SU-DHL-6 (cell line): ENCODE results near the gene SLC39A11.

Experiments used
- EZH2phosphoT487 ChIP-seq: fragments of 200-600 bp; sonication (generic), shearing (Covaris generic); conservative IDR thresholded peaks from 2 replicates; pipeline ENCODE4 v1.6.1; 2018; ENCODE audit warnings: mild to moderate bottlenecking, antibody characterized with exemption, low read length, moderate library complexity, mixed read lengths
- TF ChIP-seq, protein P1 (sequence below): fragments of 200-600 bp; sonication (generic); IDR thresholded peaks from one replicate; pipeline ENCODE4 v1.5.1; 2017; ENCODE audit warnings: antibody characterized with exemption, mild to moderate bottlenecking, low read length, moderate library complexity; ENCODE audit not compliant: insufficient read depth, poor library complexity, severe bottlenecking

- TF ChIP-seq, protein P1, sequence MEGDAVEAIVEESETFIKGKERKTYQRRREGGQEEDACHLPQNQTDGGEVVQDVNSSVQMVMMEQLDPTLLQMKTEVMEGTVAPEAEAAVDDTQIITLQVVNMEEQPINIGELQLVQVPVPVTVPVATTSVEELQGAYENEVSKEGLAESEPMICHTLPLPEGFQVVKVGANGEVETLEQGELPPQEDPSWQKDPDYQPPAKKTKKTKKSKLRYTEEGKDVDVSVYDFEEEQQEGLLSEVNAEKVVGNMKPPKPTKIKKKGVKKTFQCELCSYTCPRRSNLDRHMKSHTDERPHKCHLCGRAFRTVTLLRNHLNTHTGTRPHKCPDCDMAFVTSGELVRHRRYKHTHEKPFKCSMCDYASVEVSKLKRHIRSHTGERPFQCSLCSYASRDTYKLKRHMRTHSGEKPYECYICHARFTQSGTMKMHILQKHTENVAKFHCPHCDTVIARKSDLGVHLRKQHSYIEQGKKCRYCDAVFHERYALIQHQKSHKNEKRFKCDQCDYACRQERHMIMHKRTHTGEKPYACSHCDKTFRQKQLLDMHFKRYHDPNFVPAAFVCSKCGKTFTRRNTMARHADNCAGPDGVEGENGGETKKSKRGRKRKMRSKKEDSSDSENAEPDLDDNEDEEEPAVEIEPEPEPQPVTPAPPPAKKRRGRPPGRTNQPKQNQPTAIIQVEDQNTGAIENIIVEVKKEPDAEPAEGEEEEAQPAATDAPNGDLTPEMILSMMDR = no peak
- no peak for TF ChIP-seq EZH2phosphoT487
These were observed 31.8 kb downstream of the SLC39A11 start for GRCh38 chr17:73060721-73061120.
